IPS DF 4.7 (cell line): ENCODE results near the gene NCOA4.
A peak's percentile ranks its signal among the peaks of the same experiment; 100 is the strongest.
"Not testable (repeated sequence)": the region's sequence is repeated elsewhere in the genome, so short reads cannot be mapped to it uniquely, and the experiment has no call there.

ENCODE experiments used
- DNase-seq: peaks from one replicate; pipeline ENCODE4 v3.0.0-alpha.2; 2013; ENCODE audit warnings: low spot score; ENCODE audit errors: extremely low read depth

Gene NCOA4

GRCh38 chr10:46030091-46030937 lies at the start of gene NCOA4:
TSS of gene NCOA4 (minus strand) at chr10:46030623. CDS start at chr10:46016680, 13,943 bp downstream.
- peak; percentile 93 for DNase-seq

GRCh38 chr10:46079831-46080585 lies 49.6 kb upstream of the NCOA4 start:
- DNase-seq = no peak

DNA sequence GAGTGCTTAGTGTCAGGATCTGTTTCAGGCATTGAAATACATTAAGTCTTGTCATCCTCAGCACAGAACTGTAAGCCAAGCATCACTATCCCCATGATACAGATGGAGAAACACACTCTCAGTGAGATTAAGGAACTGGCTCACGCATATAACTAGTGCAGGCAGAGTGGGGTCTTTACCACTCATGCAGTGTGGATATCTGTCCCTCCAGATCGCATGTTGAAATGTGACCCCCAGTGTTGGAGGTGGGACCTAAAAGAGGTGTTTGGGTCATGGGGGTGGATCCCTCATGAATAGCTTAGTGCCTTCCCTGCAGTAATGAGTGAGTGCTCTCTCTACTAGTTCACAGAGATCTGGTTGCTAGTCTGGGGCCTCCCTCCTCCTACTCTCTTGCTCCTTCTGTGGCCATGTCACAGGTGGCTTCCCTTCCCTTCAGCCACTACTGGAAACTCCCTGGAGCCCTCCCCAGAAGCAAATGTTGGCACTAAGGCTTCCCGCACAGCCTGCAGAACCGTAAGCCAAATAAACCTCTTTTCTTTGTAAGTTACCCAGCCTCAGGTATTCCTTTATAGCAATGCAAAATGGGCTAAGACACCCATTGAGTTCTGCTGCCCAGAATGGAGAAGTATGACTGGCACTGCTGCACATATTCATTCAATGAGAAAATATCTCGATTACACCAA lies 47.4 kb upstream of the NCOA4 start:
- no peak for DNase-seq

- DNase-seq = no peak
Observed at GRCh38 chr10:46077141-46077554, 46.7 kb upstream of the NCOA4 start.

- no peak for DNase-seq
Observed at GRCh38 chr10:46075869-46076268, 45.4 kb upstream of the NCOA4 start.

DNA sequence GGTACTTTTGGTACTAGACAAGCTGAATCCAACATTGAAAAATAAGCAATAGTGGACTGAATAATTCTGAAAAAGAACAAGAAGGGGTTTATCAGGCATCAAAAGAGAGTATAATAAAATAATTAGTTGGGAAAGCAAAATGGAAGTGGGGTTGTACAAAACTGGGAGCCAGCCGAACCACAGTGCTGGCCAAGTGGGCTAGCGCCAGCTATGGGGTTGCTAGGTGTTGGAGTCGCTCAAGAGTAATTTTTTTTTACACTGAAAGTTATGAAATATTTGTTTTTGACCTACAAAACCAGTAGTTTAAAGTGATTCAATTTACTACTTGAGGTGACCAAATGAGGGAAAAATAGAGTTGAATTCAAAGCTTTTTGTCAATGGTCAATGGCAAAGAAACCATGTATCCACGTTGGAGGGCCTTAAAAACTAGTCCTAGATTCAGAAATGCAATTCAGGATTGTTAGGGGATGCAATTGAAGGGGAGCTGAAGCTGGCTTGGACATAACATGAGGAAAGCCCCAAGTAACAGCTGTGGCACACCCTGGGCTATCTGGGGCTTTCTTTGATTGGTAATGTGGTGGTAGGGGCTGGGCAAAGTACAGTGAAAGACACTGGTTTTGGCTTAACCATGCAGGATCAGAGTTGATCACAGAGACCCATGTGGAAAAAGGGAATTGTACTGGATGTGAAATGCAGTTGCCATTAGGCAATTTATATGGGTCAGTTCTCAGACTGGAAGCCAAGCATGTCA lies 43.9 kb upstream of the NCOA4 start:
- DNase-seq = no peak

- DNase-seq = no peak
Observed at GRCh38 chr10:46073564-46073963, 43.1 kb upstream of the NCOA4 start.

DNA sequence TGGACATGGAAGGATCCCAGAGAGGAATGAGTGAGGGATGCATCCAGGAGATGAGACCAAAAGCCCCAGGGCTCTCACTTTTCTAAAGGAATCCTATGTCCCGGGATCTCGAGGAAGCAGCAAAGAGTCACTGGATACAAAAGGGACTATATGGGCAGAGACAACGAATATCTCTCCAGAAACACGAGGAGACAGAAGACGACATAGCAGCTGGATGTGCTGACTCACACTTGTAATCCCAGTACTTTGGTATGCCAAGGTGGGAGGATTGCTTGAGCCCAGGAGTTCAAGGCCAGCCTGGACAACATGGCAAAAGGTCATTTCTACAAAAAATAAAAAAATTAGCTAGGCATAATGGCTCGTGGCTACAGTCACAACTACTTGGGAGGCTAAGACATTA lies 40.3 kb upstream of the NCOA4 start:
- DNase-seq = no peak

- DNase-seq = no peak
Observed at GRCh38 chr10:46069771-46070463, 39.5 kb upstream of the NCOA4 start.

- no peak for DNase-seq
Observed at GRCh38 chr10:46068905-46069304, 38.5 kb upstream of the NCOA4 start.

DNA sequence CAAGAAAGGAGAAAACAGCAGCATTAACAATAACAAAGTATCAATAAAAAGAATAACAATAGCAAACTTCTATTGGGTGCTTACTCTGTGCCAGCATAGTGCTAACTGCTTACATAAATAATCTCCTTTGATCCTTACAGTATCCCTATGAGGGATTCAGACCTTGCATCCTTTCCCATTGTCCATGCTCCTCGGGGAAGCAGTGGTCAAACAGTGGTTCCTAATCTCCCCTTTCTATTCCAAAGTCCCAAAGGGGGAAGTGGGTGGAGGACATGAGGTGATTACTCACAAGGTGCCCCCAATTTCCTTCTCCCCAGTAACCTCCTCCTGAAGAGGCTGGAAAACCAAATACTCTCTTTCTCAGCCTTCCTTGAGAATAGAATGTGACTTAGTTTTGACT lies 37.7 kb upstream of the NCOA4 start:
- DNase-seq = no peak

- no peak for DNase-seq
Observed at GRCh38 chr10:46064269-46064817, 33.9 kb upstream of the NCOA4 start.

- DNase-seq = no peak
Observed at GRCh38 chr10:46062723-46063428, 32.5 kb upstream of the NCOA4 start.

DNA sequence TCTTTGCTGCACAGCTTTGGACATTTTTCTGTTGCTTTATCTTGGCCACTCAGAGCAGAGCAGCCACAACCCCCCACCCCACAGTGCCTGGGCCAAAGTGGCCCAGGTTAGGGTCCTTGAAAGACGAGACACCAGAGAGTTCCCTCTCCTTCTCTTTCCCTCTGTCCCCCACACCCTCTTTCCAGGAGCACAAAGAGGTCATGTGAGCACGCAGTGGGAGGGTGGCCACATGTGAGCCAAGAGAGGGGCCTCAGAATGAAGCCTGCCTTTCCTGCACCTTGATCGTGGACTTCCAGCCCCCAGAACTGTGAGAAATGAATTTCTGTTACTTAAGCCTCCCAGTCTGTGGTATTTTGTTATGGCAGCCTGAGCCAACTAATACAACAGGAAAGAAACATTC lies 30.3 kb upstream of the NCOA4 start:
- DNase-seq = no peak

GRCh38 chr10:46057927-46058326 lies 27.5 kb upstream of the NCOA4 start:
- not testable (repeated sequence) for DNase-seq

DNA sequence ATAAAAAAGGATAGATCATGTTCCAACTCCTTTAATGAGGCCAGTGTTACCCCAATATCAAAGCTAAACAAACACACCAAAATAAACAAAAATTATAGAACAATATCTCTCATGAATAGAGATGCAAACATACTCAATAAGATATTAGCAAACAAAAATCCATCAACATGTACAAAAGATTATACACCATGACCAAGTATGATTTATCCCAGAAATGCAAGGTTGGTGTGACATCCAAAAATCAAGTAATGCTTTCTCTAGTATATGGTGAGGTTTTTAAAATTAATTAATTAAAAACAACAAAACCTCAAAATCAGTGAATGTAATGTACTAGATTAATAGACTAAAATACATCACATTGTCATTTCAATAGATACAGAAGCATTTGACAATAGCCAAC lies 26.6 kb upstream of the NCOA4 start:
- no peak for DNase-seq

GRCh38 chr10:46055771-46056170 lies 25.3 kb upstream of the NCOA4 start:
- DNase-seq = no peak

DNA sequence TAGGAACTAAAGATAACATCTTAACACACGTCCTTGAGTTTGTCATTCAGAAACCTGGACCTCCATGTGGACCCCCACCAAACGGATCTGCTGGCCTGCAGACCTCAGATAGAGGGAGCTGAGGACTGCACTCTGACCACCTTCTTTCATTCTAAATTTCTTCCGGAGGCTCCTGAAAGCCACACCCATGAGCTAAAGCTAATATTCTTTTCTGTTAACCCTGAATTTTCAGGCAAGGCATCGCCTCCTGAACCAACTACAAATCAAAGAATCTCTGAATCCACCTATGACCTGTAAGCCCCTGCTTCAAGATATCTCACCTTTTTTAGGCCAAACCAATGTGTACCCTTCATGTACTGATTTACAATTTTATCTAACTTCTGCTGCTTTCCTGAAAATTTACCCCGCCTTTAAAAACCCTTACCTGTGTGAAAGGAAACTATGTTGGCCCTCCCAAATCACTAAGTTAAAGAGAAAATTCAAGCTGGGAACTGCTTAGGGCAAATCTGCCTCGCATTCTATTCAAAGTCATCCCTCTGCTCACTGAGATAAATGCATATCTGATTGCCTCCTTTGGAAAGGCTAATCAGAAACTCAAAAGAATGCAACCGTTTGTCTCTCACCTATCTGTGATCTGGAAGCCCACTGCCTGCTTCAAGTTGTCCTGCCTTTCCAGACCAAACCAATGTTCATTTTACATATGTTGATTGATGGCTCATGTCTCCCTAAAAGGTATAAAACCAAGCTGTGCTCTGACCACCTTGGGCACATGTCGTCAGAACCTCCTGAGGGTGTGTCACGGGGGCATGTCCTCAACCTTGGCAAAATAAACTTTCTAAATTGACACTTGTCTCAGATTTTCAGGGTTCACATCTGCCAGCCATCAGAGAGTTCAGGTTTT lies 23.4 kb upstream of the NCOA4 start:
- DNase-seq = no peak
